NCI-H226 (cell line): ENCODE data around the gene MEF2D.

Experiments used
- DNase-seq: peaks from one replicate; pipeline ENCODE4 v3.0.0-alpha.2; 2015

Gene MEF2D

GRCh38 chr1:156523801-156524480 is 23.4 kb upstream of the MEF2D start:
- no peak for DNase-seq

GRCh38 chr1:156522443-156522970 is 21.9 kb upstream of the MEF2D start:
- no peak for DNase-seq

DNA sequence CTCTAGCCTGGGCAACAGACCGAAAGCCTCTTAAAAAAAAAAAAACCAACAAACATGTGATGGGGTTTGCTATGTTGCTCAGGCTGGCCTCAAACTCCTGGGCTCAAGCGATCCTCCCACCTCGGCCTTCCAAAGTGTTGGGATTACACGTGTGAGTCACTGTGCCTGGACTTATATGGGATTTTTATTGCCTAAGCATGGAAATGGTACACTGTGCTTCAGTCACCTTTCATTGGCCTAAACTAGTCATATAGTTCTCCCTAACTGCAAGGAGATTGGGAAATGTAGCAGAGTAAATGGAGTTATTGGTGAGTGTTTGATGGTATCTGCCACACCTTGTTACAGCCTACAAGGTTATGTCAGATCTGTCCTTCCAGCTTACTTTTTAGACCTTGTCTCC is 17.2 kb upstream of the MEF2D start:
- no peak for DNase-seq

DNA sequence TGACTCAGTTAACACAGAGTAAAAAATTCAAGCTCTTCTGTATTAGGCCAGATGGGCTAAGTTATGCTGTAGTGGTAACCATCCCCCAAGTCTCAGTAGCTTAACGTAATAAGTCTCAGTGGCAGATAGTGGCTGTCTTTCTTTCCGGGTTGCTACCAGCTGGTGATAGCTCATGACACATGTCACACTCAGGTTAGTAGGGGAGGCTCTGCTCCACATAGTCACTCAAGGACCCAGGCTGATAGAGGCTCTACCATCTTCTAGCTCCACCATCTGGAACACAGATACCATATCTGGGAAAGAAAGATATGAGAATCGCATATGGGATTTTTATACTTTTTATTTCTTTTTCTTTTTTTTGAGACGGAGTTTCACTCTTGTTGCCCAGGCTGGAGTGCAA is 16.2 kb upstream of the MEF2D start:
- DNase-seq = no peak

DNA sequence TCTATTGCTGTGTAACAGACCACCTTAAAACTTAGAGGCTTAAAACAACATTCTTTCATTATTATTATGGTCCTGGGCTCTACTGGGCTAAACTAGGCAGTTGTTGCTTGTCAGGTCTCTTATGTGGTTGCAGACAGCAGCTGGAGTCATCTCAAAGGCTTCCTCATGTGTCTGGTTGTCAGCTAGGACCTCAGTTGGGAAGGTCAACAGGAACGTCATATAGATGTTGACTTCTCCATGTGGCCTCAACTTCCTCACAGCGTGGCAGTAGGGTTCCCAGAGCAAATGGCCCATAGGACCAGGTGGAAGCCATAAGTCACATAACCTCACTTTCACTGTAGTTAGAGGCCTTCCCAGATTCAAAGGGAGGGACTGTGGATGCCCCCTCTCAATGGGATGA is 15.4 kb upstream of the MEF2D start:
- DNase-seq = no peak

DNA sequence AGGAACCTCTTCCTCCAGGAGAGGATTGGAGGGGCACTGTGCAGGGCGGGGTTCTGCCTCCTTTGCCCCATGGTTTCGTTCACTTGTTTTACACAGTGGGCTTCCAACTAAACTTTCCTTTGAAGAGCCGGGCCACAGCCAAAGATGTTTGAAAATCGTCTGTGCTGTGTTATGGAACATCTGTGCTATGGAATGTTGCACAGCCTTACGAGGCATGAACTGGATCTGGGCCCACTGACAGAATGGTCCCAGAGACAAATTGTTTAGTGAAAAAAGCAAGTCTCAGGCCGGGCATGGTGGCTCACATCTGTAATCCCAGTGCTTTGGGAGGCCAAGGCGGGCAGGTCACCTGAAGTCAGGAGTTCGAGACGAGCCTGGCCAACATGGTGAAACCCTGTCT is 12.6 kb upstream of the MEF2D start:
- no peak for DNase-seq

GRCh38 chr1:156511644-156512043 is 11.1 kb upstream of the MEF2D start:
- no peak for DNase-seq

GRCh38 chr1:156510709-156511108 is 10.1 kb upstream of the MEF2D start:
- DNase-seq = no peak

DNA sequence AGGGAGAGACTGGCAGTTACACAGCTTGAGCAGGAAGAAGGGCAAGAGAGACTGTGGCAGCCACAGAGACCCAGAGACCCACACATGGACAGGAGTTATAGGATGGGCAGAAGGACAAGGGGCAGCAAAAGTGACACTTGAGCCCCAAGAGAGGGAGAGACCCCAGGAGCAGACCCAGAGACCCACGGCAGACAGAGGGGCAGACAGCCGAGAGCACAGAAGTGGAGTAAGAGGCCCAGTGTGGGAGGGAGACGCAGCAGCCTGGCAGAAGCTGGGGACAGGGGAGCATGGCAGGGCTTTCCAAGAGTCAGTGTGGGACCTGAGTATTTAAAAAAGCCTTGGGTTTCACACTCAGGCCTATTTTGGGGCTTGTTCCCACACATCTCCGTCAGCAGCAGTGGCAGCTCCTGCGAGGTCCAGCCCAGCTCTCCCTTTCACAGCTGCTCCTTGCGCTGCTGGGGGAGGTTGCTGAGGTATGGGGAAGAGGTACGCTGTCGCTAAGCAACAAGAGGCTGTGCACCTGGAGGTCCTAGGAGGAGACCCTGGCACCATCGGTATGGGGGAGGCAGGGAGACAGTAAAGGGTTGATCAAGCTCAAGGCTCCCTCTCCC is 9.0 kb upstream of the MEF2D start:
- DNase-seq = no peak

DNA sequence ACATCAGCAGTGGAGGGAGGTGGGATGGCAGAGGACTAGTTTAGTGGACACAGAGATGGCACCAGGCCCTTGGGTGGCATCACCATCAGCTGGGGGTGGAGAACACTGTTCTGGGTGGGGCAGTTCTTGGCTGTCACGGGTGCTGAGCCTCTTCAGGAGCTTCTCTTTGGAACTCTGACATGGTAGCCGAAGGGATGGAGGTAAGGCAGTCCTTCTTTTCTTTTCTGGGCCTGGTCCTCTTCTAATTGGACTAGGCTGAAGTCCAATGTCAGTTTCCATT is 8.3 kb upstream of the MEF2D start:
- no peak for DNase-seq

DNA sequence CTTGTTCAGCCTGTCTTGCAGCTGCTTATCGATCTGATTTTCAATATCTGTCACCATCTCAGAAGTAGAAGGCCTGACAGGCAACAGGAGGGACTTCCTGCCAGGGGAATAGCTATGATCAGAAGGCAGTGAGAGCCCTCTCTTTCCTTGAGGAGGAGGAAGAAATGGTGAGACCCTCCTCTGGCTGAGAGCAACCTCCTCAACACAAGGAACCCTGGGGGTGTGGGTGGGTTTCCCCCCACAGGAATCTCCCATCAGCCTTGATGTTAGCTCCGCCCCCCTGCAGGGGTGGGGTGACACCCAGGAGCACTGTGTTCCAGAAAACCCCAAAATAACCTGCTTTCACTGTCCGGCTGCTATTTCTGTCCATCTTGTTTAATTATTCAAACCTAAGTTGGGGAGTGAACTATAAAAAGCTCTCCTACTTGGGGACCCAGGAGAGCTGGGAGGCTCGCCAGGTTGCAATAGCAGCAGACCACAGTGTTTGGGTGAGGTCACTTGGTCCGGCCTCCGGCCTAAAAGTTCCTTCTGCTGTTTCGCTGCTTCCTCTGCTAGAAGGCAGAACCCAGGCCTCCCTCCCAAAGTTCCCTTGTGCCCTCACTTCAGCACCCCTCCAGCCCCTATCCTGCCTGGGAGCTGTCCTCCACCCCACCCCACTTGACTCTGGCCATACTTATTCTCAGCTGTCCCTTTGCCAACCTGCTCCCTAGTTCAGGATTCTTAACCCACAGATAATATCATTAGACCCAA is 7.8 kb upstream of the MEF2D start:
- no peak for DNase-seq

- DNase-seq = no peak
These were observed 5.9 kb upstream of the MEF2D start for GRCh38 chr1:156506450-156506849.

GRCh38 chr1:156505679-156506298 is 5.2 kb upstream of the MEF2D start:
- no peak for DNase-seq

DNA sequence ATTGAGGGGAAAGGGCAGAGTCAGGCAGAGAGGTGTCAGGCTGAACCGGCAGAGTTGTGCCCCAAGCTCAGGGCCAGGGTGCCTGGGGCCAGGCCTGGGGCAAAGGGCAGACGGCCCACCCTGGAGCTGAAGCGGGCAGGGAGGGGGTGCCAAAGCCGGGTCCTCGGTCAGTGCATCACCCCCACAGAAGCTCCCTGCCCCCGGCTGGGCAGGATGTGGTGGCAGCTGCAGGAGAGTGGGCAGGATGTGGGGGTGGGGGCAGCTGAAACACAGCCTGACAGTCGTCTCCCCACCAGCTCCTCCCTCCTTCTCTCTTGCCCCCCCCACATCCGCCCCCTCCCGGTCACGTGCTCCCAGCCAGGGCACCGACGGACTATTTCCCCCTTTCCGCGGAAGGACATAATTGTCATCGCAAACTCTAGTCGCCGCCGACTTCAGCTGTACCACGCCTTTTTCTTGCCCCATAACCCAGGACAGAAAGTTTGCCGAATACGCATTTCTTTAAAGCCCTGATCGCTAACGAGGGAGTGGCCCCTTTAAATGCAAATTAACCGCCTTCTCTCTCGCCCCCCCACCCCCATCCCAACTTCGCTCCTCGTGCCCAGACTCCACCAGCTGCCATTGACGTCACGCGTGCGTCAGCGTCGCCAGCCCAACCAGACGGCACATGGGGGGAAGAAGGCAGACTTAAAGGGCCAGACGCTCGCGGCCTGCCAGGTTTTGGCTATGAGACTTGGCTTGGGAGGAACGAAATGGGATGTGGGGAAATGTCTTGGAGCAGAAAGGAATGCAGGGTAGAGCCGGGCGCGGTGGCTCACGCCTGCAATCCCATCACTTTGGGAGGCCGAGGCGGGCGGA is 4.5 kb upstream of the MEF2D start:
- DNase-seq = peak; percentile 99

- DNase-seq = peak; percentile 31
These were observed 3.9 kb upstream of the MEF2D start for GRCh38 chr1:156504438-156504813.

DNA sequence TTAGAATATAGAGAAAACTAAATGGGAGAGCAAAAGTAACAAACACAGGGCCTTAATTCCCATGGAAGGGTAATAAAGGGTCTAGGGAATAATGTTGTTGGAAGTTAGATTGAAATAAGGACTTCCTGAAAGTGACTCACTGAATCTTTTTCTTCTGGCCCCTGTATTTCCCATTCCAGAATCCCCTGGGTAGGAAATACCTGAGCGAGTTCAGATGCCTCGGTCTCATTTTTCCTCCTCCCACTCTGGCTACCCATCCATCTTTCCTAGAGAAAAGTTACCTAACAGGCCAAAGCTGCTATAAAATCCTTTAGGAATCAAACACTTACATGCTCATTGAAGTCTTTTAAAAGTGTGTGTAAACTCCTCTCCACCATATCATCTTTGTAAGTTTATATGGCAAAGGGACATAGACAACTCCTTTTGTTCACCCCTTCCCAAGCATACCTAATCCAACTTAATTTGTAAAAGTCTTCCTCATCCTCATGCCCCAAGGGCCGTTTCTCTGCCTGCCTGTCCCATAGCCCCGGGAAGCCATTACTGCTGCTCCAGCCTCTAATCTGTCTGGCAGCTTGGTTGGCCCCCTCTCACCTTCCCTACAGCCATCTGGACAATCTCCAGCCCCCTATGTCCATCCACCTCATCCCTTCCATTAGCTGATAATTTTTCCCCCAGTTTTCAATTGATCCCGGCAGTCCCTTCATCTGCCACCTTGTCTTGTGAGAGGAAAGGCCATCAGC is 3.3 kb upstream of the MEF2D start:
- DNase-seq = peak; percentile 29

DNA sequence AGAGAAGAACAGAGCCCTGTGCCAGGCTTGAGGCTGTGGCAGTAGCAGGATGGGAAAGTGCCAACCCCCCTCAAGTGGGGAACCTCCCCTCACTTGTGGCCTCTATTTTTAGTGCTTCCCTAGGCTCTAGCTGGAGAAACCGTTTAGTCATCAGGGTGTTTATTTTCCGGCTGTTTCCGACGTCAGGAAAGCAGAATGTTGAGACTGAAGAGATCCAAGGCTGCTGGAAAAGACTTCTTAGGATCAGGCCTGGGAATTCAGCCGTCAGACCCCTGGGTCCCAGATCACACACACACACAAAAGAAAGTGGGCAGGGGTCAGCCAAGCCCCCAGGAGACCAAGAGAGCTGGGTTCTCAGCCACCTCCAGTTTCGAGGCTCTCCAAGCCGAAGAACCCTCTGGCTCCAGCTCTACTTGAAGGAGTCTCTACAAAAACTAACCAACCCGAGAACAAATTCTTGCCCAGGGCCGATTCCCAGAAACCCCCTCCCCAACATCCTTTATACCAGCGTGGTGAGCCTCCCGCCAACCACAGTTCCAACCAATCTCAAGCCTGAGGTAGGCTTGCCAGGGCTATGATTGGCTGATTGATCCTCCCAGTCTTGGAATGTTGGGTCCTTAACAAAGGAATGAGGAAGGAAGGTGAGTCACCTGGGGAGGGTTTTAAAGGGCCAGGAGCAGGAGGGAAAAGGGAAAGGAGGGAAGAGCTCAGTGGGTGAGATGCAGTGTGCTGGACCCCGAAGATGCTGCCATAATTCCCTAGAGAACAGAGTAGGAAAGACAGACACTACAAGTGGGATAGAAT is 2.5 kb upstream of the MEF2D start:
- peak; percentile 97 for DNase-seq

- DNase-seq = peak; percentile 46
These were observed 1.9 kb upstream of the MEF2D start for GRCh38 chr1:156502391-156502893.

- DNase-seq = peak; percentile 96
These were observed 375 bp upstream of the MEF2D start for GRCh38 chr1:156500793-156501506.

DNA sequence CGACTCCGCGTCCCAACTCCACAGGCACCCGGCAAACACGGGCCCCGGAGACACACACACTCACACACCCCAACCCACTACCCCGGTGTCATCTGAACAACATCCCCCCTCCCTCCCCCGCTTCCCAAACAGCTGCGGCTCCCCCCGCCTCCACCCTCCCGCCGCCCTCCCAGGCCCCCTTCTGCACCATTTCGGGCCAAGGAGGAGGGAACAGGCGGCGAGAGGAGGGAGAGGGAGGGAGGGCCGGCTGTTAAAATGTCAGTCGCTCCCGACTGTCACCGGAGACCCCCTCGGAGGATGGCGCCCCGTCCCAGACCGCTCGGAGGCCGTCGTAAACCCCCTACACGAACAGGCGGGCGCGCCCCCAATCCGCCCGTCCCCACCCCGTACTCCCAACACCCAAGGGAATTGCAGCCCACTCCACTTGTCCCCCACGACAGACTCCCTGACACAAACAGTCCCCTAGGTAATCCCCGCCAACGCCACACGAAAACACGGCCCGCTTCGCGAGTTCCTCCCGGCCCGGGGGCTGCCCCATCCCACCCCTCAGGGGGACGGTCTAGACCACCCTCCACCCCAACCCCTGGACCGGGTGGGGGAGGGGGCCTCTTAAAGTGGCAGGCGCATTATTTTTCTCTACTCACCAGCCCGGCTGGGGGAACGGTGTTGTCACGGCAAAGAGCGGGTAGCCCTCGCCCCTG is 583 bp downstream of the MEF2D start:
- no peak for DNase-seq
